B cell (primary cell): ENCODE results near the gene MRLN.

Experiments
- EZH2 ChIP-seq: IDR thresholded peaks from 2 replicates; pipeline ENCODE4 v1.6.1; 2012; ENCODE audit warnings: borderline replicate concordance, low read depth, mild to moderate bottlenecking, moderate library complexity, low read length; ENCODE audit not compliant: insufficient read depth, poor library complexity, severe bottlenecking
- TF ChIP-seq, protein P1 (sequence below): fragments of 200-600 bp; IDR thresholded peaks from one replicate; pipeline ENCODE4 v1.8.0; 2022; ENCODE audit warnings: antibody characterized with exemption, mild to moderate bottlenecking

GRCh38 chr10:59692113-59692512 lies 61.1 kb downstream of the MRLN start:
- TF ChIP-seq, protein P1, sequence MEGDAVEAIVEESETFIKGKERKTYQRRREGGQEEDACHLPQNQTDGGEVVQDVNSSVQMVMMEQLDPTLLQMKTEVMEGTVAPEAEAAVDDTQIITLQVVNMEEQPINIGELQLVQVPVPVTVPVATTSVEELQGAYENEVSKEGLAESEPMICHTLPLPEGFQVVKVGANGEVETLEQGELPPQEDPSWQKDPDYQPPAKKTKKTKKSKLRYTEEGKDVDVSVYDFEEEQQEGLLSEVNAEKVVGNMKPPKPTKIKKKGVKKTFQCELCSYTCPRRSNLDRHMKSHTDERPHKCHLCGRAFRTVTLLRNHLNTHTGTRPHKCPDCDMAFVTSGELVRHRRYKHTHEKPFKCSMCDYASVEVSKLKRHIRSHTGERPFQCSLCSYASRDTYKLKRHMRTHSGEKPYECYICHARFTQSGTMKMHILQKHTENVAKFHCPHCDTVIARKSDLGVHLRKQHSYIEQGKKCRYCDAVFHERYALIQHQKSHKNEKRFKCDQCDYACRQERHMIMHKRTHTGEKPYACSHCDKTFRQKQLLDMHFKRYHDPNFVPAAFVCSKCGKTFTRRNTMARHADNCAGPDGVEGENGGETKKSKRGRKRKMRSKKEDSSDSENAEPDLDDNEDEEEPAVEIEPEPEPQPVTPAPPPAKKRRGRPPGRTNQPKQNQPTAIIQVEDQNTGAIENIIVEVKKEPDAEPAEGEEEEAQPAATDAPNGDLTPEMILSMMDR, result no peak
- no peak for TF ChIP-seq EZH2
